Kidney capillary endothelial cell (primary cell): ENCODE measurements around the gene TMC1.

Experiments used
- DNase-seq: peaks from one replicate; pipeline ENCODE4 v3.0.0-alpha.2; 2018; ENCODE audit warnings: low spot score

TMC1 gene

DNA sequence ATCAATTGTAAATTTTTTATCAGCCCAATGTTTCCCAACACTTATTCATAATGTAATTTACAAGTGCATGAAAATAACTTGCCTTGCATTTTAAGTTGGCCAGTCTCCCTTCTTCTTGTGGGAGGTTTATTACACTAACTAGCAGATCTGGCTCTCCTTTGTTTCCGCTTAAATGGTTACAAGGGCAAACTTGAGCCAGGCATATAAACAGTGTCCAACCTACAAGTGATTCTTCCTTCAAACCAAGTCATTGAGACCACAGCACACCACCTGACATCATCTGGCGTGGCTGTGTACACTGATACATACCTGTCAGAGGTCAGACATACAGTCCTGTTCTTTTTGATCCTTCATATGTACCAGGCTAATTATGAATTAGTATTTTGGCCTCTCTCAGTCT lies 351.3 kb downstream of the TMC1 start:
- no peak for DNase-seq

DNA sequence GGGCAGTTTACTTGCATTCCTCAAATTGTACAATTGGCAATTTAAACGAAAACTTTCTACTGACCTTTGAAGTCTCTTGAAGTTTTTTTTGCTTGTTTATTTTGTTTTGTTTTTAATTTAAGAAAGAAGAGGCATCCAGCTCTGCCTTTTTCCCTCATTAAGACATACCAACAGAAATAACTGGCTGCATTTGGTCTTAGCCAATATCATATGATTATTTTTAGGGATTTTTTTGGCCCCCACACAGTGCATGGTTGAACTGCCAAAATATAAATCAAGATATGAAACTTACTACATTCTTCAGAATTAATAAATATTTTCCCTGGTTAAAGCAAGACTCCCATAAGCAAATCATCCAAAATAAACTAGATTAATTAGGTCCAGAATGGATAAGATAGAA lies 352.0 kb downstream of the TMC1 start:
- no peak for DNase-seq

DNA sequence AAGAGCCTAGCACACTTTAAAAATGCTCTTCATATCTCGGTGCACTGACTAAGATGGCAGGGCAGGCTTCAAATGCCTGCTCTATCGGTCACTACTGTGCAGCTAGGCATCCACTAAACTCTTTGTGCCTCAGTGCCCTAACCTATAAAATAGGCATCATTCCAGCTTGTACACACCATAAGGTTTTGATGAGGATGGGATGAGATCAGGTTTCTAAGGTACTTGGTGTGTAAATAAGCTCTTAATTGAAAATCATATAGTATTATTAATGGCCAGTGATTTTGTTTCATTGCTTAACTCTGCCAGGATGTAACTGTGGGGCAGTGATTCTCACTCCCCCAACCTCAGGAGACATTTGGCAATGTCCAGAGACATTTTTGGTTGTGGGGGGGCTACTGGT lies 352.9 kb downstream of the TMC1 start:
- DNase-seq, result no peak

DNA sequence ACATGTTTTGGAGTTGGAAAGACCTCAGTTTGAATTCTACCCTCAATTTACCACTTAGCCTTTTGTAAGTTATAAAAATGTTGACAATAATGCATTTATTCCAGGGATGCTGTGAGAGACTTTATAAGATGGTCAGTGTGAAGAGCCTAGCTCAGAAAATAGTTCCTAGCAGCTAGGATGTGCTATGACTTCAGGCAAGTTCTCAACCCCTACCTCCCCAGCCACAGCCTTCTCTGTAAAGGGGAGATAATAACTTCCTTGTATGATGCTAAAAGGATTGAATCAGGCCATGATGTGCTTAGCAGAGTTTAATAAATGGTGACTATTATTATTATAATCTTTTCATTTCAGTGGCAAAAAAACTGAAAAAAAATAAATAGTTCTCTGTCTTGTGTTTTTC lies 353.8 kb downstream of the TMC1 start:
- DNase-seq, result no peak

DNA sequence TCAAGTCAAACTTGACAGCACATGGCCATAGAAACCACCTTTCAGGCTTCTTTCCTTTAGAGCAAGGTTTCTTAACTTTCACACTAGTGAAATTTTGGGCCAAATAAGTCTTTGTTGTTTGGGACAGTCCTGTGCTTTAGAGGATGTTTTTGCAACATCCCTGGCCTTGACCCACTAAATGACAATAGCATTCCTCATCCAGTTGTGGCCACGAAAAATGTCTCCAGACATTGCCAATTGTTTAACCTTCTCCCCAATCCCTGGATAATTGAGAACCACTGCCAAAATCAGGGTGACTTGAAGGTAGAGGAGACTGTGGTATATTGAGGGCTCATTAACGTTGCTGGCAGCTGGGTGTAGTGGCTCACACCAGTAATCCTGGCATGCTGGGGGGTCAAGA lies 359.4 kb downstream of the TMC1 start:
- no peak for DNase-seq

DNA sequence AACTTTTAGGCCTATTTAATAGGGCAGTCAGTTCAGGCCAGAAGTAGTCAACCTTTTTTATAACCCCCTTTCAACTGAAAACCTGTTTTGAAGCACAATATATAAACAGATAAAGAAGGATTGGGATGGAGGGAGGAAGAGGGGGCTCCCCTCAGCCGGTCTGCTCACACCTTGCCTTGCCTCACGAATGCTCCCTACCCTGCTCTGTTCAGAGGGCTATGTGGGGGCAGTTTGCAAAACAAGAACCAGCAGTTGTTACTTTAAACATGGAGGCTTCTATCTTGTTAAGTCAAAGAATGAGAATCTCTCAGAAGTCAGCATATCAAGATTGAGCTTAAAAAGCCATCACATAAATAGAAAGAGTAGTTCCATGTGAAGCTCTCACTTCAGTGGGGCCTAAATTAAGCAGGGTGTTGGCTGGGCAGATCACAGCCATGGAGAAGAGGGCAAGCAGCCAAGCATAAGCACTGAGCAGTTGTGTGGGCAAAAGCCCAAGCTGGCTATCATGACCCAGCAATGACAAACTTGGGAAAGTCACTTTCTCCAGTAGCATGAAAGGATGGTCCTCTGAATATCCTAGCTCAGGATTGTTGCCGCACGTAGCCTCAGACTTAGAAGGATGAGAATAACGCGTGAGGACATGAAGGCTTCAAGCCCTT lies 360.8 kb downstream of the TMC1 start:
- no peak for DNase-seq

DNA sequence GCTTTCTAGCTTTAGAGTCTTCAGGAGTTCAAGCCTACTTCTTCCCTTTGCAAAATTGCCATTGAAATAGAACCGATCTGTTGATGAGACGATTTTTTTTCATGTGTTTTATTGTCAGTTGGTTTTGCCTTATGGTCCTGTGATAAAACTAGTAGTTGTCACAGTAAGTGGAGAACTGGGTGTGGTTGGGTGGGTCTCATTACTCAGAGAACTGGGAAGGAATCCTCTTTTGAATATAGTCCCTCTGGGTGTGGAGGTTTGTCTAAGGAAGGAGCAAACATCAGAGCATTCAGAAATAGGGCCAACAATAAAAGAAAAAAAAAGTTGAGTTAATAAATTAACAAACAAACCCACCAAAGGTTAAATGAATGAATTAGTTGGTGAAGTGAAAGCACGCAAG lies 362.5 kb downstream of the TMC1 start:
- DNase-seq, result no peak

DNA sequence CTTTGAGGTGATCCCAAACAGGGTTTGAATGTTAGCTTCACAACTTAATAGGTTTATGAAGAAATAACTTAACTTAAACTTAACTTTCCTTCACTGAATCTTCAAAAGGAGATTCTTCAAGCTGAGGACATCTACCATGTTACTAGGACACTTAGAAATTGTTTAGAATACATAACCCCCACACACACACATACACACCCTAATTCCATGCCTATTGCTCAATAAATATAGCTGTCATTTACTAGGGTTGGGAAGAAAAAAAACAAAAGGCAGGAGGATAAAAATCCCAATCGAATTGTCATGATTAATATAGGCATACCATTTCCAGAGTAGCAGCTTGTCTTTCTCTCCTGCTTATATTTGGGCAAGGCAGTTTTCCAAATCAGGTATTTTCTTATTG lies 363.1 kb downstream of the TMC1 start:
- no peak for DNase-seq
